HL-60/S4 (cell line): ENCODE data around the gene TSHZ3.

Experiments
- in situ Hi-C: fragments of 300-500 bp; cut with MboI; formaldehyde crosslinking; loops from 2 replicates; pipeline ENCODE4 v1.14.3; 2022; ENCODE audit warnings: low sequenced_read_pairs

Gene TSHZ3

GRCh38 chr19:31338069-31338776 is 11.0 kb downstream of the TSHZ3 start:
- in situ Hi-C loops = no loop called here

- in situ Hi-C loops = no loop called here
These were observed 12.0 kb downstream of the TSHZ3 start for GRCh38 chr19:31337008-31337914.

- in situ Hi-C loops = no loop called here
These were observed 13.5 kb downstream of the TSHZ3 start for GRCh38 chr19:31335716-31336115.

- in situ Hi-C loops = no loop called here
These were observed 14.2 kb downstream of the TSHZ3 start for GRCh38 chr19:31334849-31335624.

- in situ Hi-C loops = no loop called here
These were observed 15.0 kb downstream of the TSHZ3 start for GRCh38 chr19:31334101-31334848.

- in situ Hi-C loops = no loop called here
These were observed 17.1 kb downstream of the TSHZ3 start for GRCh38 chr19:31332096-31332495.

- in situ Hi-C loops = no loop called here
These were observed 17.7 kb downstream of the TSHZ3 start for GRCh38 chr19:31331536-31331935.

GRCh38 chr19:31330761-31331160 is 18.5 kb downstream of the TSHZ3 start:
- in situ Hi-C loops = no loop called here

- in situ Hi-C loops = no loop called here
These were observed 19.0 kb downstream of the TSHZ3 start for GRCh38 chr19:31330237-31330636.

GRCh38 chr19:31329819-31330218 is 19.4 kb downstream of the TSHZ3 start:
- in situ Hi-C loops = no loop called here

- in situ Hi-C loops = no loop called here
These were observed 21.0 kb downstream of the TSHZ3 start for GRCh38 chr19:31328238-31328637.

- in situ Hi-C loops = no loop called here
These were observed 22.8 kb downstream of the TSHZ3 start for GRCh38 chr19:31326329-31327028.

GRCh38 chr19:31325342-31325741 is 23.9 kb downstream of the TSHZ3 start:
- in situ Hi-C loops = no loop called here

GRCh38 chr19:31319465-31319864 is 29.8 kb downstream of the TSHZ3 start:
- in situ Hi-C loops = no loop called here

GRCh38 chr19:31318790-31319425 is 30.3 kb downstream of the TSHZ3 start:
- in situ Hi-C loops = no loop called here

GRCh38 chr19:31317570-31317969 is 31.7 kb downstream of the TSHZ3 start:
- in situ Hi-C loops = no loop called here

- in situ Hi-C loops = no loop called here
These were observed 32.1 kb downstream of the TSHZ3 start for GRCh38 chr19:31317093-31317492.

- in situ Hi-C loops = no loop called here
These were observed 32.9 kb downstream of the TSHZ3 start for GRCh38 chr19:31316201-31316951.

GRCh38 chr19:31315652-31316051 is 33.6 kb downstream of the TSHZ3 start:
- in situ Hi-C loops = no loop called here
